HAP-1 (cell line): ENCODE results near the gene TBC1D10B.
A peak's percentile ranks its signal among the peaks of the same experiment; 100 is the strongest.

Experiments
- DNase-seq, 2 experiments: peaks; one replicate each; pipeline ENCODE4 v3.0.0-alpha.2; 2016 to 2020; ENCODE audit warnings: low spot score in 2 of 2
- H3K27me3 ChIP-seq: fragments of 250-450 bp; sonication (Bioruptor Pico); 2 replicates; pipeline ENCODE4 v1.5.1; 2020; ENCODE audit warnings: low read depth, mild to moderate bottlenecking, moderate library complexity
- H3K36me3 ChIP-seq: fragments of 250-450 bp; sonication (Bioruptor Pico); replicated peaks from 2 replicates; pipeline ENCODE4 v1.5.1; 2020; ENCODE audit warnings: mild to moderate bottlenecking
- H3K4me1 ChIP-seq: fragments of 250-450 bp; sonication (Bioruptor Pico); 2 replicates; pipeline ENCODE4 v1.5.1; 2020; ENCODE audit warnings: mild to moderate bottlenecking
- H3K4me3 ChIP-seq: fragments of 250-450 bp; sonication (Bioruptor Pico); 2 replicates; pipeline ENCODE4 v1.5.1; 2020; ENCODE audit warnings: mild to moderate bottlenecking, moderate library complexity
- H3K9me3 ChIP-seq: fragments of 250-450 bp; sonication (Bioruptor Pico); 2 replicates; pipeline ENCODE4 v1.5.1; 2020; ENCODE audit warnings: mild to moderate bottlenecking, moderate library complexity
- in situ Hi-C: fragments of 300-500 bp; cut with MboI; formaldehyde crosslinking; loops from 3 replicates; pipeline ENCODE4 v1.14.3; 2020; ENCODE audit warnings: low sequenced_read_pairs, inconsistent platforms, mixed read lengths

TBC1D10B gene

GRCh38 chr16:30358990-30359870 lies 11.1 kb downstream of the TBC1D10B start:
- Histone ChIP-seq H3K4me1 (peaks cover 8% of the 10 kb centered on the region), H3K36me3 (peaks cover 24% of the 10 kb centered on the region), H3K4me3 (no peak overlapping the region), H3K9me3 (no peaks in the 10 kb centered on the region), H3K27me3 (no peaks in the 10 kb centered on the region)
- DNase-seq, result no peak
- in situ Hi-C loops, result no loop called here

GRCh38 chr16:30358577-30358936 lies 11.7 kb downstream of the TBC1D10B start:
- no peak overlapping the region for H3K4me3 ChIP-seq
- H3K9me3 ChIP-seq, result no peaks in the 10 kb centered on the region
- H3K4me1 ChIP-seq, result peaks cover 12% of the 10 kb centered on the region
- in situ Hi-C loops, result no loop called here
- no peaks in the 10 kb centered on the region for H3K27me3 ChIP-seq
- DNase-seq, result no peak
- peaks cover 27% of the 10 kb centered on the region for H3K36me3 ChIP-seq

- Histone ChIP-seq H3K4me1 (peaks cover 12% of the 10 kb centered on the region), H3K4me3 (no peak overlapping the region), H3K9me3 (no peaks in the 10 kb centered on the region), H3K27me3 (no peaks in the 10 kb centered on the region), H3K36me3 (peaks cover 30% of the 10 kb centered on the region)
- DNase-seq, result no peak
- in situ Hi-C loops, result no loop called here
These were observed 12.3 kb downstream of the TBC1D10B start for GRCh38 chr16:30357715-30358576.

GRCh38 chr16:30357085-30357714 lies 13.1 kb downstream of the TBC1D10B start:
- Histone ChIP-seq H3K4me1 (peaks cover 12% of the 10 kb centered on the region), H3K36me3 (peaks cover 31% of the 10 kb centered on the region), H3K4me3 (no peak overlapping the region), H3K9me3 (no peaks in the 10 kb centered on the region), H3K27me3 (no peaks in the 10 kb centered on the region)
- DNase-seq, result no peak
- in situ Hi-C loops, result no loop called here

- H3K36me3 ChIP-seq, result peaks cover 37% of the 10 kb centered on the region
- no peaks in the 10 kb centered on the region for H3K27me3 ChIP-seq
- in situ Hi-C loops, result no loop called here
- H3K9me3 ChIP-seq, result no peaks in the 10 kb centered on the region
- DNase-seq, result no peak
- peak overlapping the region; percentile 97 for H3K4me3 ChIP-seq
- H3K4me1 ChIP-seq, result peaks cover 12% of the 10 kb centered on the region
These were observed 13.8 kb downstream of the TBC1D10B start for GRCh38 chr16:30356401-30357084.

GRCh38 chr16:30355954-30356308 lies 14.4 kb downstream of the TBC1D10B start:
- no peak for DNase-seq
- Histone ChIP-seq H3K9me3 (no peaks in the 10 kb centered on the region), H3K27me3 (no peaks in the 10 kb centered on the region), H3K36me3 (peaks cover 43% of the 10 kb centered on the region), H3K4me1 (peaks cover 12% of the 10 kb centered on the region), H3K4me3 (peak overlapping the region; percentile 97)
- in situ Hi-C loops, result no loop called here

- DNase-seq, result peak; percentile 98 to 99
- Histone ChIP-seq H3K9me3 (no peaks in the 10 kb centered on the region), H3K4me3 (peak within 1 kb of the TSS; percentile 97), H3K27me3 (no peaks in the 10 kb centered on the region), H3K36me3 (peaks cover 49% of the 10 kb centered on the region), H3K4me1 (peaks cover 12% of the 10 kb centered on the region)
- in situ Hi-C loops, result no loop called here
These were observed 14.9 kb downstream of the TBC1D10B start, which contains the start of gene CD2BP2 for GRCh38 chr16:30355144-30355953. Gene CD2BP2 (minus strand): TSS chr16:30355308. CDS start chr16:30354681, 627 bp downstream.

- H3K36me3 ChIP-seq, result peaks cover 48% of the 10 kb centered on the region
- in situ Hi-C loops, result no loop called here
- H3K27me3 ChIP-seq, result no peaks in the 10 kb centered on the region
- H3K4me1 ChIP-seq, result peaks cover 12% of the 10 kb centered on the region
- H3K9me3 ChIP-seq, result no peaks in the 10 kb centered on the region
- H3K4me3 ChIP-seq, result peak overlapping the region; percentile 97
- DNase-seq, result peak in 1 of 2 experiments; percentile 46
These were observed 15.7 kb downstream of the TBC1D10B start for GRCh38 chr16:30354423-30355143.

- Histone ChIP-seq H3K27me3 (no peaks in the 10 kb centered on the region), H3K36me3 (peaks cover 48% of the 10 kb centered on the region), H3K9me3 (no peaks in the 10 kb centered on the region), H3K4me1 (peaks cover 12% of the 10 kb centered on the region), H3K4me3 (peak overlapping the region; percentile 97; the same call in 1 of the 2 replicates)
- in situ Hi-C loops, result no loop called here
- DNase-seq, result no peak
These were observed 16.7 kb downstream of the TBC1D10B start for GRCh38 chr16:30353438-30354129.

GRCh38 chr16:30352488-30353401 lies 17.5 kb downstream of the TBC1D10B start:
- no peak for DNase-seq
- Histone ChIP-seq H3K9me3 (no peaks in the 10 kb centered on the region), H3K27me3 (no peaks in the 10 kb centered on the region), H3K36me3 (peaks cover 45% of the 10 kb centered on the region), H3K4me1 (peaks cover 12% of the 10 kb centered on the region), H3K4me3 (no peak overlapping the region)
- in situ Hi-C loops, result no loop called here
